OCI-LY7 (cell line): ENCODE data around the gene WNT9B. TPM values are rescaled to one million over a fixed set of nuclear protein-coding genes. Genes with fewer than 3 reads are reported as not detected.

Experiments used
- BruUV-seq: library from RNA; stranded (reverse); fragments of 400-500 nt; replicated peaks from 2 replicates; lab custom pipeline; 2021; lab: Mats Ljungman, UMichigan
- CTCF ChIA-PET: fragments of 300-600 bp; sonication (Branson Sonifier 250); formaldehyde crosslinking; loops from one replicate; lab custom pipeline; 2022; ENCODE audit warnings: antibody characterized with exemption; ENCODE audit not compliant: unreplicated experiment; lab: Charles Lee
- POLR2A ChIA-PET: fragments of 300-600 bp; sonication (Branson Sonifier 250); formaldehyde crosslinking; loops from one replicate; lab custom pipeline; 2022; ENCODE audit warnings: antibody characterized with exemption; lab: Charles Lee
- DNase-seq: peaks from one replicate; pipeline ENCODE4 v3.0.0-alpha.2; 2015; ENCODE audit warnings: low spot score
- H2AFZ ChIP-seq: fragments of 200-600 bp; sonication (generic), shearing (Covaris generic); 2 replicates; pipeline ENCODE4 v1.6.1; 2014; ENCODE audit warnings: mild to moderate bottlenecking, antibody characterized with exemption, low read length, moderate library complexity
- H3K27ac ChIP-seq: fragments of 200-600 bp; sonication (generic); 2 replicates; pipeline ENCODE4 v1.5.1; 2014; ENCODE audit warnings: mixed run types, low read depth, mild to moderate bottlenecking, moderate library complexity, low read length, inconsistent platforms; ENCODE audit not compliant: poor library complexity, severe bottlenecking
- H3K36me3 ChIP-seq: fragments of 200-600 bp; sonication (generic); 2 replicates; pipeline ENCODE4 v1.6.1; 2014; ENCODE audit warnings: mild to moderate bottlenecking, antibody characterized with exemption, low read length, moderate library complexity, mixed read lengths; ENCODE audit not compliant: insufficient read depth
- H3K4me1 ChIP-seq: fragments of 200-600 bp; sonication (generic); 2 replicates; pipeline ENCODE4 v1.5.1; 2014; ENCODE audit warnings: mild to moderate bottlenecking, low read length; ENCODE audit not compliant: insufficient read depth, poor library complexity, severe bottlenecking
- H3K4me2 ChIP-seq: fragments of 200-600 bp; sonication (generic); 2 replicates; pipeline ENCODE4 v1.6.1; 2014; ENCODE audit warnings: mild to moderate bottlenecking, low read length
- H3K4me3 ChIP-seq: fragments of 200-600 bp; sonication (generic); 2 replicates; pipeline ENCODE4 v1.5.1; 2014; ENCODE audit warnings: mild to moderate bottlenecking, low read depth, low read length; ENCODE audit not compliant: poor library complexity, severe bottlenecking
- H3K79me2 ChIP-seq: fragments of 200-600 bp; sonication (generic); 2 replicates; pipeline ENCODE4 v1.6.1; 2016; ENCODE audit warnings: low read depth, mild to moderate bottlenecking, low read length, moderate library complexity, mixed read lengths; ENCODE audit not compliant: insufficient read depth
- H3K9me2 ChIP-seq: fragments of 200-600 bp; sonication (generic); 2 replicates; pipeline ENCODE4 v1.6.1; 2016; ENCODE audit warnings: mild to moderate bottlenecking, low read length, mixed read lengths; ENCODE audit not compliant: insufficient read depth
- H3K9me3 ChIP-seq: fragments of 200-600 bp; sonication (generic); 2 replicates; pipeline ENCODE4 v1.6.1; 2014; ENCODE audit warnings: mild to moderate bottlenecking, mixed run types, low read length, mixed read lengths
- H4K20me1 ChIP-seq: fragments of 200-600 bp; sonication (generic); 2 replicates; pipeline ENCODE4 v1.6.1; 2014; ENCODE audit warnings: mild to moderate bottlenecking, antibody characterized with exemption, low read length, moderate library complexity, mixed read lengths; ENCODE audit not compliant: insufficient read depth
- CTCF ChIP-seq: fragments of 200-600 bp; sonication (generic); conservative IDR thresholded peaks from 2 replicates; pipeline ENCODE4 v1.5.1; 2014; ENCODE audit warnings: mild to moderate bottlenecking, antibody characterized with exemption, low read length, moderate library complexity, mixed read lengths
- EZH2phosphoT487 ChIP-seq: fragments of 200-600 bp; sonication (generic); IDR thresholded peaks from 2 replicates; pipeline ENCODE4 v1.6.1; 2018; ENCODE audit warnings: low read depth, borderline replicate concordance, mild to moderate bottlenecking, mixed run types, antibody characterized with exemption, low read length, moderate library complexity, mixed read lengths
- intact Hi-C: fragments of 100-400 bp; cut with micrococcal nuclease; formaldehyde crosslinking; loops from one replicate; pipeline ENCODE4 v1.10.0; 2022; ENCODE audit not compliant: unreplicated experiment
- total RNA-seq, 2 experiments: library from RNA; depleted of rRNA in 1 of 2; stranded (reverse); fragments of >200 nt in 1 of 2; shearing (Covaris generic) in 1 of 2; gene quantifications; 2 replicates each; pipeline ENCODE4 v1.2.3, GENCODE V29; 2014 to 2022

WNT9B gene
- total RNA-seq, 2 experiments from 2014 or later = not detected

DNA sequence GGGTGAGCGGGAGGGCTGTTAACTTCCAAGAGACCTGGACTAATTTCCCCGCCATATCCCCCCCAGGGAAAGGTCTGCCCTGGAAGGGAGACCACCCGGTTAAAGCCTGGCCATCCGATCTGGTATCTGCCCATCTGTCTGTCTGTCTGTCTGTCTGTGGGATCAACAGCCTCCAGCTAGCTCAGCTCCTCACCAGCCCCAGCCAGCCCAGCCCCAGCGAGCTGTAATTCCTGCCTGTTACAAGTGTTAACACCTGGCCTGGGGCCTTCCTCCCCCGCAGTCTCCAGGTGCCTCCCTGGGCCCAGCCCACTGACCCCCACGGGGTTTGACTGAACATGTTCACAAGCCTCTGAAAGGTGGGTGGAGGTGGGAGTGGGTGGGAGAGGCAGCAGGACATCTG is 36.9 kb upstream of the WNT9B start:
- no peak overlapping the region for H3K27ac ChIP-seq
- H3K9me2 ChIP-seq = no peaks in the 10 kb centered on the region
- POLR2A ChIA-PET = no interaction called here
- H2AFZ ChIP-seq = no peak overlapping the region
- no peak overlapping the region for H3K4me3 ChIP-seq
- H3K4me1 ChIP-seq = peaks cover 17% of the 10 kb centered on the region
- CTCF ChIA-PET = no interaction called here
- peak; percentile 33 for DNase-seq
- no peak for TF ChIP-seq EZH2phosphoT487
- no peak for TF ChIP-seq CTCF
- peak overlapping the region; percentile 8; the same call in 1 of the 2 replicates for H3K4me2 ChIP-seq
- H3K9me3 ChIP-seq = no peaks in the 10 kb centered on the region
- no peaks in the 10 kb centered on the region for H3K79me2 ChIP-seq
- intact Hi-C loops = no loop called here
- BruUV-seq = no TSS peak
- no peaks in the 10 kb centered on the region for H4K20me1 ChIP-seq
- H3K36me3 ChIP-seq = no peaks in the 10 kb centered on the region

GRCh38 chr17:46815474-46816353 is 35.7 kb upstream of the WNT9B start:
- no TSS peak for BruUV-seq

More at GRCh38 chr17:46815474-46816353, 35.7 kb upstream of the WNT9B start:
- Histone ChIP-seq H3K9me3 (no peaks in the 10 kb centered on the region), H3K4me2 (no peak overlapping the region), H2AFZ (no peak overlapping the region), H3K4me3 (no peak overlapping the region), H3K27ac (no peak overlapping the region), H3K36me3 (no peaks in the 10 kb centered on the region), H3K4me1 (peaks cover 17% of the 10 kb centered on the region), H4K20me1 (no peaks in the 10 kb centered on the region), H3K9me2 (no peaks in the 10 kb centered on the region), H3K79me2 (no peaks in the 10 kb centered on the region)
- POLR2A ChIA-PET = interaction anchor here (0.6 to 0.7 kb wide), 2 partner anchors 35 to 52 kb away, joined by 3 to 4 read pairs; no protein-coding TSS in a partner anchor
- CTCF ChIA-PET = no interaction called here
- intact Hi-C loops = no loop called here
- no peak for TF ChIP-seq EZH2phosphoT487
- TF ChIP-seq CTCF = no peak
- DNase-seq = no peak
